HT1080 (cell line): Measurements from ENCODE around the gene DNTT. TPM values are rescaled to one million over a fixed set of nuclear protein-coding genes. Genes with fewer than 3 reads are reported as not detected.

Experiments used
- DNase-seq: peaks from one replicate; pipeline ENCODE4 v3.0.0-alpha.2; 2015; ENCODE audit warnings: low read depth
- total RNA-seq: library from RNA; depleted of rRNA; stranded (reverse); fragments of >200 nt; shearing (Covaris generic); gene quantifications from 2 replicates; pipeline ENCODE4 v1.2.3, GENCODE V29; 2014; rRNA removed

Gene DNTT
- total RNA-seq, 1 experiment from 2014 or later = not detected

GRCh38 chr10:96374985-96375830, 71.0 kb downstream of the DNTT start:
- DNase-seq = peak; percentile 87

- DNase-seq = no peak
Measured at GRCh38 chr10:96376483-96376882, 72.2 kb downstream of the DNTT start.

- peak; percentile 61 for DNase-seq
Measured at GRCh38 chr10:96377816-96378294, 73.6 kb downstream of the DNTT start.

GRCh38 chr10:96378741-96379140, 74.5 kb downstream of the DNTT start:
- DNase-seq = no peak

- no peak for DNase-seq
Measured at GRCh38 chr10:96379758-96380157, 75.5 kb downstream of the DNTT start.

GRCh38 chr10:96380821-96381220, 76.6 kb downstream of the DNTT start:
- DNase-seq = peak; percentile 66

- no peak for DNase-seq
Measured at GRCh38 chr10:96384506-96384905, 80.3 kb downstream of the DNTT start.

- DNase-seq = no peak
Measured at GRCh38 chr10:96387161-96387560, 82.9 kb downstream of the DNTT start.

- DNase-seq = no peak
Measured at GRCh38 chr10:96387601-96388000, 83.4 kb downstream of the DNTT start.

Other genes with a start within 250 kb of the DNTT start
- gene ZNF518A, start 174.1 kb upstream of the DNTT start, total RNA-seq = 11.4 and 13.3 TPM in 2 replicates
- not detected in 2 replicates for gene BLNK, start 32.9 kb upstream of the DNTT start, total RNA-seq
- not detected in 2 replicates for gene OPALIN, start 54.6 kb downstream of the DNTT start, total RNA-seq
- under 0.01 and 0.05 TPM in 2 replicates for gene TLL2, start 209.5 kb downstream of the DNTT start, total RNA-seq